Measurements from ENCODE around the gene NUP93.

NUP93 gene

GRCh38 chr16:56774016-56774680 lies 44.2 kb downstream of the NUP93 start:
- Histone ChIP-seq H3K27ac (no peak overlapping the region), H3K9me3 (ENCODE audit: low read depth, low read length) (no peaks in the 10 kb centered on the region), H3K36me3 (ENCODE audit: insufficient read depth, low read length) (no peaks in the 10 kb centered on the region), H3K9ac (ENCODE audit: insufficient read length) (no peak overlapping the region), H3K4me3 (no peak overlapping the region)
- no peak for DNase-seq (ENCODE audit: low read depth, low spot score)
- TF ChIP-seq FOXP2 (optimal IDR thresholded peaks at IDR 0.05; ENCODE audit: control extremely low read depth, extremely low read length, insufficient read depth) (no peak), POLR2AphosphoS5 (IDR thresholded peaks at IDR 0.05; ENCODE audit: borderline replicate concordance, low read depth, low read length) (no peak), EZH2 (IDR thresholded peaks at IDR 0.05) (no peak)

DNA sequence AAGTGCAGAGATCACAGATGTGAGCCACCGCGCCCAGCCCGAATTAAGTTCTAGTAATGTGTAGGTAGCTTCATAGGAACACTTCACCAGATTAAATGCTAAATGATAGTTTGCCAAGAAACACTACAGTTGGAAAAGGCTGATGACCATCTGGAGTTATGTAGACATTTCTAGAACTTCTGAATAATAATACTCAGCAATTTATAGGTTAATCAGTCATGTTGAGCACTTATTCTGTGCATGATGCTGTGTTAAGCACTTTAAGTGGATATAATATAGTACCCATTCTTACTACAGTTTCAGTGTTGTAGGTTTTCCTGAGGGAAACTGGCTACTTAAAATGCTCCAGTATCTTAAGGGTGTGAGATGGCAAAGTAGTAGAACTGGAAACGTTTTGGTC lies 45.2 kb downstream of the NUP93 start:
- H3K27ac ChIP-seq = no peak overlapping the region
- H3K9ac ChIP-seq (ENCODE audit: insufficient read length) = no peak overlapping the region
- no peaks in the 10 kb centered on the region for H3K36me3 ChIP-seq (ENCODE audit: insufficient read depth, low read length)
- no peak for TF ChIP-seq FOXP2 (optimal IDR thresholded peaks at IDR 0.05; ENCODE audit: control extremely low read depth, extremely low read length, insufficient read depth)
- TF ChIP-seq POLR2AphosphoS5 (IDR thresholded peaks at IDR 0.05; ENCODE audit: borderline replicate concordance, low read depth, low read length) = no peak
- TF ChIP-seq EZH2 (IDR thresholded peaks at IDR 0.05) = no peak
- DNase-seq (ENCODE audit: low read depth, low spot score) = no peak
- no peak overlapping the region for H3K4me3 ChIP-seq
- no peaks in the 10 kb centered on the region for H3K9me3 ChIP-seq (ENCODE audit: low read depth, low read length)

DNA sequence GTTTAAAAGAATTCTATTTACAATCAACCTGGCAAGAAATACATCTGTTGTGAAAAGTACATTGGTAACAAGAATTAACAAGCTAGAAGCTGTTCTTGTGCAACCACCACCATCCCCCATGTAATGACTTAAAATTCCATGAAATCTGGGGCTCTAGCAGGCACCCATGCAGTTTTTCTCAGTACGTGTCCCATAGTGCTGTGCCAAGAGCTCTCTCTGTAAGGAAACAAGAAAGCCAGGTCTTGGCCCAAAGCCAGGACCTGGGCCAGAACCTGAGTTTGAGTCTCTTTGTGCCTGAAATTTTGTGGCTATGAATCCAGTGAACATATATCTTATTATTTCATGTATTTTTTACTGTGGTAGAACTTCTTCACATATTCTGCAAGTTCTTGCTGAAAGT lies 46.6 kb downstream of the NUP93 start:
- Histone ChIP-seq H3K27ac (peak overlapping the region; percentile 36; the same call in 1 of the 2 replicates), H3K9ac (ENCODE audit: insufficient read length) (no peak overlapping the region), H3K36me3 (ENCODE audit: insufficient read depth, low read length) (no peaks in the 10 kb centered on the region), H3K4me3 (peak overlapping the region; percentile 11; the same call in 1 of the 2 replicates), H3K9me3 (ENCODE audit: low read depth, low read length) (no peaks in the 10 kb centered on the region)
- DNase-seq (ENCODE audit: low read depth, low spot score) = peak; percentile 39
- TF ChIP-seq POLR2AphosphoS5 (IDR thresholded peaks at IDR 0.05; ENCODE audit: borderline replicate concordance, low read depth, low read length) = no peak
- TF ChIP-seq FOXP2 (optimal IDR thresholded peaks at IDR 0.05; ENCODE audit: control extremely low read depth, extremely low read length, insufficient read depth) = no peak

DNA sequence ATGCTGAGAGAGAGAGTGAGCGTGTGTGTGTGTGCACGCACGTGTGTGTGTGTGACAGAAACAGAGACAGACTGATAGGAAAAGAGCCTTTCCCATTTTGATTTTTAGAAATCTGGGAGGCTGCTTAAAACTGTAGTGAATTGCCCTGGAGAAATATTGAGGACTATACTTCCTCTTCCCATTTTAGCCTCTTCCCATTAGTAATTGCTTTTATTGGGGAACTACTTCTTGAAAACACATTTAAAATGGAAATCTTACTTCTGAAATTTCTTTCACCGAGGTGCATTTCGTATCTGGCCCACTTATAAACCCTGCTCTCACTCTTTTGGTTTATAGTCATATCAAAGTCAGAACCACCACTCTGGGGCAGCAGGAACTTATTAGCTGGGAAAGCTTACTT lies 47.1 kb downstream of the NUP93 start:
- no peak for TF ChIP-seq POLR2AphosphoS5 (IDR thresholded peaks at IDR 0.05; ENCODE audit: borderline replicate concordance, low read depth, low read length)
- no peak for TF ChIP-seq FOXP2 (optimal IDR thresholded peaks at IDR 0.05; ENCODE audit: control extremely low read depth, extremely low read length, insufficient read depth)
- no peak for TF ChIP-seq EZH2 (IDR thresholded peaks at IDR 0.05)
- no peak for DNase-seq (ENCODE audit: low read depth, low spot score)
- no peak overlapping the region for H3K9ac ChIP-seq (ENCODE audit: insufficient read length)
- peak overlapping the region; percentile 11; the same call in 1 of the 2 replicates for H3K4me3 ChIP-seq
- H3K9me3 ChIP-seq (ENCODE audit: low read depth, low read length) = no peaks in the 10 kb centered on the region
- no peaks in the 10 kb centered on the region for H3K36me3 ChIP-seq (ENCODE audit: insufficient read depth, low read length)
- H3K27ac ChIP-seq = no peak overlapping the region

- no peak overlapping the region for H3K9ac ChIP-seq (ENCODE audit: insufficient read length)
- H3K9me3 ChIP-seq (ENCODE audit: low read depth, low read length) = no peaks in the 10 kb centered on the region
- no peak for DNase-seq (ENCODE audit: low read depth, low spot score)
- H3K36me3 ChIP-seq (ENCODE audit: insufficient read depth, low read length) = no peaks in the 10 kb centered on the region
- no peak overlapping the region for H3K4me3 ChIP-seq
- TF ChIP-seq FOXP2 (optimal IDR thresholded peaks at IDR 0.05; ENCODE audit: control extremely low read depth, extremely low read length, insufficient read depth) (no peak), POLR2AphosphoS5 (IDR thresholded peaks at IDR 0.05; ENCODE audit: borderline replicate concordance, low read depth, low read length) (no peak), EZH2 (IDR thresholded peaks at IDR 0.05) (no peak)
- no peak overlapping the region for H3K27ac ChIP-seq
Observed at GRCh38 chr16:56777482-56777881, 47.6 kb downstream of the NUP93 start.

DNA sequence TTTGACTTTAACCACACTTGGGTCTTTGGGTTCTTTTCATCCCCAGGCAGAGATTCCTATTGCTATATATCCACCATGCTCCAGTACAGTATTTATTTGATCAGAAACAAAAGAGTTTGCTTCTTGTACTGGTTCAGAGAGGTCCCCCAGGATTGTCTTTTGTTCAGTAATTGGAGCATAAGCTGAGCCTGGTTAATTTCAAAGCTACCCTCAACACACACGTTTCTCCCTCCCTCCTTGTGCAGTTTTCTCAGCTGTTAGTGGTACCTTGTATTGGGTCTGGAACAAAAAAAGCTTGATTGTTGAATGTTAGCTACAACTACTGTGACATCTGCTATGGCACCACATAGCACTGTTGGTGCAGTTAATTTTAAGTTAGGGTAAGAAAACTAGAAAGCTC lies 50.0 kb downstream of the NUP93 start:
- no peak overlapping the region for H3K9ac ChIP-seq (ENCODE audit: insufficient read length)
- DNase-seq (ENCODE audit: low read depth, low spot score) = no peak

GRCh38 chr16:56780646-56781045 lies 50.7 kb downstream of the NUP93 start:
- no peaks in the 10 kb centered on the region for H3K36me3 ChIP-seq (ENCODE audit: insufficient read depth, low read length)
- no peaks in the 10 kb centered on the region for H3K9me3 ChIP-seq (ENCODE audit: low read depth, low read length)
- no peak overlapping the region for H3K4me3 ChIP-seq
- TF ChIP-seq POLR2AphosphoS5 (IDR thresholded peaks at IDR 0.05; ENCODE audit: borderline replicate concordance, low read depth, low read length) = no peak
- H3K27ac ChIP-seq = no peak overlapping the region
- no peak for DNase-seq (ENCODE audit: low read depth, low spot score)
- no peak overlapping the region for H3K9ac ChIP-seq (ENCODE audit: insufficient read length)

More for the DNA sequence above, 50.0 kb downstream of the NUP93 start:
- Histone ChIP-seq H3K36me3 (ENCODE audit: insufficient read depth, low read length) (no peaks in the 10 kb centered on the region), H3K9me3 (ENCODE audit: low read depth, low read length) (no peaks in the 10 kb centered on the region), H3K4me3 (no peak overlapping the region), H3K27ac (no peak overlapping the region)
- TF ChIP-seq EZH2 (IDR thresholded peaks at IDR 0.05) (no peak), FOXP2 (optimal IDR thresholded peaks at IDR 0.05; ENCODE audit: control extremely low read depth, extremely low read length, insufficient read depth) (no peak), POLR2AphosphoS5 (IDR thresholded peaks at IDR 0.05; ENCODE audit: borderline replicate concordance, low read depth, low read length) (no peak)

DNA sequence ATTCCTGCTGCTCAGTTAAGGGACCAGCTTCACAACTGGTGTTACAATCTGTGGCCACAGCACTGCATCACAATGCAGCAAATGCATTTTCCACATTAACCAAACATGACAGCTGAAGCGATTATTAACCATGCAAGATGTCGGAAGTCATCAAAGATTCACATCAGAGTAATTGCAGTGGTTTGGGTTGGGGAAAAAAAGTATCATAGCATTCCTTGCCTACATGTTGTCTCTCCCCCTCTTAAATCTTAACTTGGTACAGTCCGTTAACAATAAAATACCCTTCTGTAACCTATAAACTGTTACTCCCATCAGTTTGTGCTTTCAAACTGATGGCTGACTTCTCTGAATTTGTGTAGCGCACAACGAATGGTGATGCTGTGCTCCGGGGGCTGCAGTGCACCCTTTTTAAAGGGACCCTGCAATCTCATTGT lies 51.6 kb downstream of the NUP93 start:
- no peak overlapping the region for H3K27ac ChIP-seq
- H3K9me3 ChIP-seq (ENCODE audit: low read depth, low read length) = no peaks in the 10 kb centered on the region
- DNase-seq (ENCODE audit: low read depth, low spot score) = no peak
- H3K36me3 ChIP-seq (ENCODE audit: insufficient read depth, low read length) = no peaks in the 10 kb centered on the region
- TF ChIP-seq POLR2AphosphoS5 (IDR thresholded peaks at IDR 0.05; ENCODE audit: borderline replicate concordance, low read depth, low read length) (no peak), FOXP2 (optimal IDR thresholded peaks at IDR 0.05; ENCODE audit: control extremely low read depth, extremely low read length, insufficient read depth) (no peak), EZH2 (IDR thresholded peaks at IDR 0.05) (no peak)
- no peak overlapping the region for H3K4me3 ChIP-seq
- no peak overlapping the region for H3K9ac ChIP-seq (ENCODE audit: insufficient read length)

- no peak overlapping the region for H3K4me3 ChIP-seq
- H3K9ac ChIP-seq (ENCODE audit: insufficient read length) = no peak overlapping the region
- DNase-seq (ENCODE audit: low read depth, low spot score) = no peak
- TF ChIP-seq EZH2 (IDR thresholded peaks at IDR 0.05) = no peak
- H3K36me3 ChIP-seq (ENCODE audit: insufficient read depth, low read length) = no peaks in the 10 kb centered on the region
- H3K27ac ChIP-seq = no peak overlapping the region
- H3K9me3 ChIP-seq (ENCODE audit: low read depth, low read length) = no peaks in the 10 kb centered on the region
Observed at GRCh38 chr16:56783344-56783743, 53.4 kb downstream of the NUP93 start.
